GM10248 (cell line): ENCODE data around the gene TYK2.

Experiments used
- CTCF ChIA-PET: fragments of 300-600 bp; sonication (Branson Sonifier 250); formaldehyde crosslinking; extraction: SDS; loops from one replicate; lab custom pipeline; 2021; ENCODE audit warnings: antibody characterized with exemption; lab: Yijun Ruan, JAX
- POLR2A ChIA-PET: fragments of 350-650 bp; sonication (Branson Sonifier 250); formaldehyde crosslinking; extraction: SDS; loops from one replicate; lab custom pipeline; 2020; ENCODE audit warnings: antibody characterized with exemption; lab: Yijun Ruan, JAX
- DNase-seq: peaks from one replicate; pipeline ENCODE4 v3.0.0; 2012; ENCODE audit errors: extremely low spot score
- TF ChIP-seq, protein P1 (sequence below): IDR thresholded peaks from 2 replicates; pipeline ENCODE4 v1.5.1; 2012; ENCODE audit warnings: mild to moderate bottlenecking, low read depth; ENCODE audit errors: extremely low read depth, missing control alignments, control extremely low read depth

Gene TYK2

DNA sequence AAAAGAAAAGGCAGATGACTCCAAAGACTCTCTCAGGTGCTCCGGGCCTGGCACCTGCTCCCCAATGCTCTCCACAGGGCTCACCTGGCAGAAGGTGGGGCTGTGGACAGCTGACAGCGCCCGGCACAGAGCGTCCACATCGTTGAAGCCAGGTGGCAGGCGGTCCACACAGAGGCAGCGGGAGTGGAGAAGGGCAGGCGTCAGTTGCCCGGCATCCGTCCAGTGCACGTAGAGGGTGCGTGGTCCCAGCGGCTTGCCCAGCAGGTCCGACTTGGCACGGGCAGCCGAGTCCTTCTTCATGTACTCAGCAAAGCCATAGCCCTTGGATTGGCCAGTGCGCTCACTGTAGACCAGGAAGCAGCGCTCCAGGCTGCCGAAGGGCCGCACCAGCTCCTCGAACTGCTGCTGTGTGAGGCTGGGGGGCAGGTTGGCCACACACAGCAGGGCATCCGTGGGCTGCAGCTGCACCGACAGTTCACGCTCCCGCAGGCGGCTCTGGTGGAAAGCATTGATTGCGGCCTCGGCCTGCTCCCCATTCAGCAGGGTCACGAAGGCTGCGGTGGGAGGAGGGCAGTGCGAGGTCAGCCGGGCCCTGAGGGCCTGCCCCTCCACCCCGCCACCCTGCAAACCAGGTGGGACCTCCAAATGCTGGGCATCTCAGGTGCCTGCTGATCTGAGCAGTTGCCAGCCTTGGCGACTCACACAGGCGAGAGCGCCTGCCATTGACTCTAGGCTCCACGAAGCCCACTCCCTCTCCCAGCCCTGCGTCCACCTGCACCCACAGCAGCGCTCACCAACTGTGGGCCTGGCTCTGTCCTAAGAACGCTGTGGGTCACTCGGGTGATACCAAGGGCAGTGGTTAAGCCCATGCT is 51.6 kb downstream of the TYK2 start:
- POLR2A ChIA-PET, result interaction anchor here (0.7 kb wide), 2 partner anchors 30 to 124 kb away, joined by 4 read pairs; no protein-coding TSS in a partner anchor
- CTCF ChIA-PET, result interaction anchor here (1.9 kb wide), 1 partner anchor 60 kb away, joined by 4 read pairs; no protein-coding TSS in a partner anchor
- no peak for DNase-seq
- TF ChIP-seq, protein P1, sequence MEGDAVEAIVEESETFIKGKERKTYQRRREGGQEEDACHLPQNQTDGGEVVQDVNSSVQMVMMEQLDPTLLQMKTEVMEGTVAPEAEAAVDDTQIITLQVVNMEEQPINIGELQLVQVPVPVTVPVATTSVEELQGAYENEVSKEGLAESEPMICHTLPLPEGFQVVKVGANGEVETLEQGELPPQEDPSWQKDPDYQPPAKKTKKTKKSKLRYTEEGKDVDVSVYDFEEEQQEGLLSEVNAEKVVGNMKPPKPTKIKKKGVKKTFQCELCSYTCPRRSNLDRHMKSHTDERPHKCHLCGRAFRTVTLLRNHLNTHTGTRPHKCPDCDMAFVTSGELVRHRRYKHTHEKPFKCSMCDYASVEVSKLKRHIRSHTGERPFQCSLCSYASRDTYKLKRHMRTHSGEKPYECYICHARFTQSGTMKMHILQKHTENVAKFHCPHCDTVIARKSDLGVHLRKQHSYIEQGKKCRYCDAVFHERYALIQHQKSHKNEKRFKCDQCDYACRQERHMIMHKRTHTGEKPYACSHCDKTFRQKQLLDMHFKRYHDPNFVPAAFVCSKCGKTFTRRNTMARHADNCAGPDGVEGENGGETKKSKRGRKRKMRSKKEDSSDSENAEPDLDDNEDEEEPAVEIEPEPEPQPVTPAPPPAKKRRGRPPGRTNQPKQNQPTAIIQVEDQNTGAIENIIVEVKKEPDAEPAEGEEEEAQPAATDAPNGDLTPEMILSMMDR, result no peak

DNA sequence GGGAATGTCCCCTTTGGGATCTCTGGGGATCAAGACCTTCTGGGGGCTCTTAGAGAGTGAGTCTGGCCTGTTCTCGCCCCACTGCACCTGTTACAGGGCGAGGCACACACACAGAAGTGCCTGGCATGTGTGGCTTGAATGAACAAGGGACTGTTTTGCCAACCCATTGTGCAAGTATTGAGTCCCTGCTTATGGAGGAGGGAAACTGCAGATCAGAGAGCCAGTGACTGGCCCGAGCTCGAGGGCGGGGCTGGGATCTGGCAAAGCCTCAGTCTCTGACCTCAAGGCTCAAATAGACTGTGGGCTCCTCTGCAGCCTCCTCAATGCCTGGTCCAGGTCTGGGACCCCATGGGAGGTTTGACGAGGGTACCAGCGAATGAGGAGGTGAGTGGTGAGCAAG is 52.6 kb downstream of the TYK2 start:
- TF ChIP-seq, protein P1, result no peak
- POLR2A ChIA-PET, result interaction anchor here (0.7 kb wide), 2 partner anchors 31 to 123 kb away, joined by 4 read pairs; no protein-coding TSS in a partner anchor
- DNase-seq, result no peak
- CTCF ChIA-PET, result no interaction called here

GRCh38 chr19:10325732-10326131 is 54.6 kb downstream of the TYK2 start:
- ChIA-PET POLR2A (interaction anchor here (0.7 kb wide), 1 partner anchor 55 kb away, joined by 4 read pairs; the partner anchor contains the start of gene ICAM1), CTCF (interaction anchor here (0.7 to 1.5 kb wide), 4 partner anchors 20 to 66 kb away, joined by 3 read pairs; no protein-coding TSS in a partner anchor)
- no peak for DNase-seq

DNA sequence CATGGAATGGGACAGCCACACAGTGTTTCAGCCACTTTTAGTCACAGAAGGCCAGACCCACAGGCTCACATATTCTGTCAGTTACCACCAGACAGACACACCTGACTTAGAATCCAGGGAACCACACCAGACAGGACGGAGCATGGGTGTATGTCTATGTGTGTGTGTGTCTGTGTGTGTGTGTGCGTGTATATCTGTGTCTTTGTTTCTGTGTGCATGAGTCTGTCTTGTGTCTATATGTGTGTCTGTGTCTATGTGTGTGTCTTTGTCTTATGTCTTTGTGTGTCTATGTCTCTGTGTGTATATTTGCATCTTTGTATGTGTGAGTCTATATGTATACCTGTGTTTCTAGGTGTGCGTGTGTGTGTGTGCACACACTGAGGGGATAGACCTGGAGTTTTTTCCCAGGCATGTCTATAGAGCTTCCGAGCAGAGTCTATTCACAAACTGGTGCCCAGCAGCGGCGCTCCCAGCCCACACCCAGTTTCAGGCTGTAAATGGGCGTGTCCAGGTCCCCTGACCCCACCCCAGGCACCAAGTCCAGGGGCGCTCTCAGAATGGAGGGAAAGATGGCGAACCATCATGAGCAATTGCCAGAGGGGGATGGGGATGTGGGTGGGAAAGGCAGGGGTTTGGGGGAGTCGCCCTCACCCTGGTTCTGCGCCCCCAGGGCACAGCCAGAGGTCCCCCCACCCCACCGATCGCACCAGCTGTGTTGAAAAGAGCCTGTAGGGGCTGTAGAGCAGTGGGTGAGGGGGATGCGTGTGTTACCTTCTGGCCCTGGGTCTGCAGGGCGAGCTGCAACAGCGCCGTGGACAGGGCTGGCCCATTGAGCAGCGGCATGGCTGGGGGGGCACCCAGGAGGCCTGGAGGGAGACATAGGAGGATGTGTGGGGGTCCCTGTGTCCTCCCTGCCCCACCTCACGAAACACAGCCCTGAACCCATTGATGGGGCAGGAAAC is 58.2 kb downstream of the TYK2 start:
- DNase-seq, result no peak
- ChIA-PET POLR2A (no interaction called here), CTCF (interaction anchor here (1.8 kb wide), 1 partner anchor 8 kb away, joined by 6 read pairs; no protein-coding TSS in a partner anchor)
- TF ChIP-seq, protein P1, result no peak

More at GRCh38 chr19:10325732-10326131, 54.6 kb downstream of the TYK2 start:
- TF ChIP-seq, protein P1, result no peak

DNA sequence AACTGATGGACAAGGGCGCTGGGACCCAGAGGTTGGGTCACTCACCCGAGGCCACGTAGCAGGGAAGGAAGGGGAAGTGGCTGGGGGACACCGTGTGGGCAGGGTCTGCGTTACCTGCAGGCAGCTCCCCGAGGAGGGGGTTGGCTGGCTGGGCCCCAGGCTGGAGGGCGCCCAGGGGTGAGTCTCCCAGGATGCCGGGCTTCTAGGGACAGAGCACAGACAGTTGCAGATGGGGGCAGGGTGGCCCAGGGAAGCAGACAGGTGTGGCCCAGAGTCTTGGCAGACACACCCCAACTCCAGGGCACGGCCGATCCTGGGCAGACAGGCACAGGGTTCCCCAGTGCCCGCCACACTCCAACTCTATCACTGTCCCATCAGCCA is 59.0 kb downstream of the TYK2 start:
- no peak for DNase-seq
- ChIA-PET POLR2A (interaction anchor here (0.5 kb wide), 1 partner anchor 10 kb away, joined by 6 read pairs; no protein-coding TSS in a partner anchor), CTCF (interaction anchor here (1.5 to 1.8 kb wide), 2 partner anchors 9 to 68 kb away, joined by 4 to 6 read pairs; no protein-coding TSS in a partner anchor)
- TF ChIP-seq, protein P1, result no peak
